K562 (cell line): ENCODE measurements around the gene NOC4L. TPM values are rescaled to one million over a fixed set of nuclear protein-coding genes. Genes with fewer than 3 reads are reported as not detected.

Experiments used
- DDX20 ChIP-seq: fragments of 450-650 bp; IDR thresholded peaks from 2 replicates; pipeline ENCODE4 v1.6.1; 2016; ENCODE audit warnings: missing genetic modification characterization, low read depth, mild to moderate bottlenecking, missing compliant biosample characterization, moderate library complexity
- GTF2E2 ChIP-seq: fragments of 200-800 bp; sonication (Bioruptor generic); IDR thresholded peaks from 2 replicates; pipeline ENCODE4 v1.6.1; 2016; ENCODE audit warnings: missing genetic modification characterization, missing compliant biosample characterization
- PTTG1 ChIP-seq: fragments of 450-650 bp; IDR thresholded peaks from 2 replicates; pipeline ENCODE4 v1.6.1; 2016; ENCODE audit warnings: low read depth, mild to moderate bottlenecking, missing genetic modification characterization, missing compliant biosample characterization
- RAD21 ChIP-seq, 2 experiments: fragments of 250-450 bp in 1 of 2; fragments of 450-650 bp in 1 of 2; sonication (Bioruptor Pico) in 1 of 2; formaldehyde crosslinking in 1 of 2; IDR thresholded peaks in 1 of 2; conservative IDR thresholded peaks in 1 of 2; 2 replicates each; pipeline versions ENCODE4 v1.4.0 to v1.8.0; 2020 to 2022; ENCODE audit warnings: mild to moderate bottlenecking in 2 of 2, moderate library complexity in 1 of 2
- SLC30A9 ChIP-seq: fragments of 250-450 bp; sonication (Bioruptor Pico); IDR thresholded peaks from 2 replicates; pipeline ENCODE4 v1.8.0; 2022; ENCODE audit warnings: mild to moderate bottlenecking, moderate library complexity
- SP1 ChIP-seq: sonication (generic); formaldehyde crosslinking; IDR thresholded peaks from 2 replicates; pipeline ENCODE4 v1.8.1; 2022; ENCODE audit warnings: mild to moderate bottlenecking, missing genetic modification reagents
- ZNF318 ChIP-seq, 2 experiments: fragments of 450-650 bp; IDR thresholded peaks; 2 replicates each; pipeline ENCODE4 v1.6.1; 2016; ENCODE audit warnings: mild to moderate bottlenecking in 2 of 2, borderline replicate concordance in 1 of 2, low read depth in 1 of 2, moderate library complexity in 1 of 2
- ZNF699 ChIP-seq: fragments of 250-450 bp; sonication (Bioruptor Pico); IDR thresholded peaks from 2 replicates; pipeline ENCODE4 v1.8.0; 2021; ENCODE audit warnings: mild to moderate bottlenecking, moderate library complexity; ENCODE audit not compliant: insufficient replicate concordance
- polyA plus RNA-seq, 8 experiments: library from polyadenylated mRNA; depleted of rRNA in 4 of 8; stranded (reverse) in 5 of 8; unstranded in 3 of 8; fragments of >200 nt; fragmentation: Nextera tagmentation in 2 of 8; fragmentation: Illumina TruSeq in 1 of 8; extraction: Ambion mirVana in 2 of 8; extraction: Trizol in 1 of 8; gene quantifications; 2 replicates each; pipeline versions ENCODE4 v1.2.1 to v1.2.3, GENCODE V29; 2011 to 2014; ENCODE audit warnings: inconsistent platforms in 1 of 8, missing spikeins in 1 of 8
- total RNA-seq, 7 experiments: library from RNA; depleted of rRNA in 6 of 7; stranded (reverse); fragments of >200 nt in 6 of 7; fragmentation: Illumina TruSeq in 2 of 7; extraction: Trizol in 2 of 7; gene quantifications; 2 replicates each; pipeline versions ENCODE4 v1.2.1 to v1.2.3, GENCODE V29; 2011 to 2021; ENCODE audit warnings: low replicate concordance in 1 of 7
- TF ChIP-seq, protein P1 (sequence below): sonication (generic); formaldehyde crosslinking; IDR thresholded peaks from 2 replicates; pipeline ENCODE4 v1.8.1; 2023; ENCODE audit warnings: mild to moderate bottlenecking, missing genetic modification reagents
- TF ChIP-seq, protein P2 (sequence below): fragments of 450-650 bp; formaldehyde crosslinking; IDR thresholded peaks from 2 replicates; pipeline ENCODE4 v1.4.0; 2022; ENCODE audit warnings: missing genetic modification characterization

NOC4L gene
- total and polyA plus RNA-seq, 9 of the 15 experiments (the other 6 are each of a cell fraction or from before 2014, with no cell fraction given), result 1.3 to 77.0 (median 20.0) TPM

DNA sequence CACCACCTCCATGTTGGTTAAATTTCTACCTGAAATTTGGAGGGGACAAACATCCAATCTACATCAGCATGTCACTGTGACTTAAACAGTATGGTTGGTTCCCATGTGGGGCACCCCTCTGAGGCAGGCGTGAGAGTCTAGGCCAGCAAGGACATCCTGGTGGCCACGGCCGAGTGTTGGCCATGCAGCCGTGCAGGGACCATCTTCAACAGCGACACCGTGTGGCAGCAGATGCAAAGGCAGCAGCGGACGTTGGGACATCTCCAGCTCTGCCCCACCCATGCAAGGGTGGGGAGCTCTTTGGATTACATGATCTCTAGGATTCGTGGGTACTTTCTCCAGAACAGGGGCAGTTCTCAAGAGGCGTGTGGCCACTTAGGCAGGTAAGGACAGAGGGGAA lies 49.8 kb downstream of the NOC4L start (continued):
- TF ChIP-seq, protein P1, sequence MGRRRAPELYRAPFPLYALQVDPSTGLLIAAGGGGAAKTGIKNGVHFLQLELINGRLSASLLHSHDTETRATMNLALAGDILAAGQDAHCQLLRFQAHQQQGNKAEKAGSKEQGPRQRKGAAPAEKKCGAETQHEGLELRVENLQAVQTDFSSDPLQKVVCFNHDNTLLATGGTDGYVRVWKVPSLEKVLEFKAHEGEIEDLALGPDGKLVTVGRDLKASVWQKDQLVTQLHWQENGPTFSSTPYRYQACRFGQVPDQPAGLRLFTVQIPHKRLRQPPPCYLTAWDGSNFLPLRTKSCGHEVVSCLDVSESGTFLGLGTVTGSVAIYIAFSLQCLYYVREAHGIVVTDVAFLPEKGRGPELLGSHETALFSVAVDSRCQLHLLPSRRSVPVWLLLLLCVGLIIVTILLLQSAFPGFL (CRISPR knock-in tag), result no peak
- TF ChIP-seq DDX20, result no peak
- TF ChIP-seq RAD21 (CRISPR knock-in tag; conservative IDR thresholded peaks at IDR 0.05 in 1 of 2, IDR thresholded peaks at IDR 0.05 in 1 of 2), result peak in 1 of 2 experiments; percentile 42; a peak in 2 of 4 replicates
- no peak for TF ChIP-seq ZNF699 (CRISPR knock-in tag)
- no peak for TF ChIP-seq PTTG1 (tag)
- no peak for TF ChIP-seq ZNF318 (IDR thresholded peaks at IDR 0.05; ENCODE audit: borderline replicate concordance in 1 of 2, low read depth in 1 of 2)
- no peak for TF ChIP-seq SP1 (CRISPR knock-in tag)
- no peak for TF ChIP-seq GTF2E2 (tag)
- no peak for TF ChIP-seq SLC30A9
- TF ChIP-seq, protein P2, sequence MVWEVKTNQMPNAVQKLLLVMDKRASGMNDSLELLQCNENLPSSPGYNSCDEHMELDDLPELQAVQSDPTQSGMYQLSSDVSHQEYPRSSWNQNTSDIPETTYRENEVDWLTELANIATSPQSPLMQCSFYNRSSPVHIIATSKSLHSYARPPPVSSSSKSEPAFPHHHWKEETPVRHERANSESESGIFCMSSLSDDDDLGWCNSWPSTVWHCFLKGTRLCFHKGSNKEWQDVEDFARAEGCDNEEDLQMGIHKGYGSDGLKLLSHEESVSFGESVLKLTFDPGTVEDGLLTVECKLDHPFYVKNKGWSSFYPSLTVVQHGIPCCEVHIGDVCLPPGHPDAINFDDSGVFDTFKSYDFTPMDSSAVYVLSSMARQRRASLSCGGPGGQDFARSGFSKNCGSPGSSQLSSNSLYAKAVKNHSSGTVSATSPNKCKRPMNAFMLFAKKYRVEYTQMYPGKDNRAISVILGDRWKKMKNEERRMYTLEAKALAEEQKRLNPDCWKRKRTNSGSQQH, result no peak
